Osteoblast (primary cell): Measurements from ENCODE around the gene RPS10. TPM values are rescaled to one million over a fixed set of nuclear protein-coding genes. Genes with fewer than 3 reads are reported as not detected.
A peak's percentile ranks its signal among the peaks of the same experiment; 100 is the strongest.

Experiments
- DNase-seq: peaks from one replicate; pipeline ENCODE4 v3.0.0; 2011; ENCODE audit warnings: low spot score, mixed read lengths; ENCODE audit not compliant: insufficient read length; ENCODE audit errors: missing footprints
- H2AFZ ChIP-seq: 2 replicates; pipeline ENCODE4 v1.6.0; 2011; ENCODE audit warnings: mild to moderate bottlenecking, low read length
- H3K27ac ChIP-seq: 2 replicates; pipeline ENCODE4 v1.5.1; 2011; ENCODE audit warnings: mild to moderate bottlenecking, low read depth, low read length, moderate library complexity
- H3K27me3 ChIP-seq: 2 replicates; pipeline ENCODE4 v1.6.0; 2012; ENCODE audit warnings: mild to moderate bottlenecking, control low read depth, inconsistent platforms, low read length, moderate library complexity; ENCODE audit not compliant: insufficient read depth
- H3K36me3 ChIP-seq: 2 replicates; pipeline ENCODE4 v1.5.1; 2011; ENCODE audit warnings: mild to moderate bottlenecking, low read length, control low read depth, moderate library complexity; ENCODE audit not compliant: insufficient read depth
- H3K4me1 ChIP-seq: 2 replicates; pipeline ENCODE4 v1.5.1; 2011; ENCODE audit warnings: mild to moderate bottlenecking, low read length, control low read depth, moderate library complexity; ENCODE audit not compliant: insufficient read depth
- H3K4me2 ChIP-seq: 2 replicates; pipeline ENCODE4 v1.6.0; 2011; ENCODE audit warnings: mild to moderate bottlenecking, low read length; ENCODE audit not compliant: insufficient read depth
- H3K4me3 ChIP-seq: fragments of 200-600 bp; sonication (generic); 3 replicates; pipeline ENCODE4 v1.5.1; 2012; ENCODE audit warnings: mild to moderate bottlenecking, low read length, inconsistent platforms; ENCODE audit not compliant: insufficient read depth
- H3K79me2 ChIP-seq: 2 replicates; pipeline ENCODE4 v1.6.0; 2012; ENCODE audit warnings: mild to moderate bottlenecking, low read length, control low read depth, inconsistent platforms; ENCODE audit not compliant: insufficient read depth
- H3K9me3 ChIP-seq: 2 replicates; pipeline ENCODE4 v1.5.1; 2011; ENCODE audit warnings: low read depth, low read length, control low read depth
- H4K20me1 ChIP-seq: 2 replicates; pipeline ENCODE4 v1.6.0; 2012; ENCODE audit warnings: mild to moderate bottlenecking, low read length, control low read depth; ENCODE audit not compliant: insufficient read depth
- CTCF ChIP-seq: IDR thresholded peaks from 2 replicates; pipeline ENCODE4 v1.5.1; 2011; ENCODE audit warnings: mild to moderate bottlenecking, low read depth, low read length, moderate library complexity; ENCODE audit errors: extremely low read depth
- total RNA-seq: library from RNA; depleted of rRNA; stranded (reverse); fragments of >200 nt; gene quantifications from 2 replicates; pipeline ENCODE4 v1.2.3, GENCODE V29; 2012

The RPS10 gene
- total RNA-seq, 1 donor, result 2,228 TPM

GRCh38 chr6:34465531-34466241, 39.8 kb upstream of the RPS10 start, which contains the start of gene PACSIN1:
TSS of gene PACSIN1 (plus strand) at chr6:34466076. CDS start at chr6:34526306, 60,230 bp downstream.
- Histone ChIP-seq H3K27ac (no peak within 1 kb of the TSS), H4K20me1 (no peaks in the 10 kb centered on the region), H3K36me3 (no peaks in the 10 kb centered on the region), H3K9me3 (no peaks in the 10 kb centered on the region), H2AFZ (no peak within 1 kb of the TSS), H3K4me1 (no peaks in the 10 kb centered on the region), H3K4me2 (peak within 1 kb of the TSS; percentile 40), H3K79me2 (no peaks in the 10 kb centered on the region), H3K27me3 (peaks cover 17% of the 10 kb centered on the region), H3K4me3 (peak within 1 kb of the TSS; percentile 46)
- TF ChIP-seq CTCF, result no peak
- DNase-seq, result peak; percentile 89

- Histone ChIP-seq H3K4me3 (no peak overlapping the region), H3K4me1 (no peaks in the 10 kb centered on the region), H2AFZ (no peak overlapping the region), H3K36me3 (no peaks in the 10 kb centered on the region), H3K9me3 (no peaks in the 10 kb centered on the region), H3K27me3 (peaks cover 17% of the 10 kb centered on the region), H3K79me2 (no peaks in the 10 kb centered on the region), H3K27ac (no peak overlapping the region), H3K4me2 (no peak overlapping the region), H4K20me1 (no peaks in the 10 kb centered on the region)
- no peak for TF ChIP-seq CTCF
- DNase-seq, result peak; percentile 78
These were observed 38.0 kb upstream of the RPS10 start for GRCh38 chr6:34463849-34464248.

GRCh38 chr6:34463299-34463698, 37.4 kb upstream of the RPS10 start:
- Histone ChIP-seq H3K79me2 (no peaks in the 10 kb centered on the region), H3K27ac (no peak overlapping the region), H3K4me2 (no peak overlapping the region), H3K27me3 (peaks cover 17% of the 10 kb centered on the region), H3K9me3 (no peaks in the 10 kb centered on the region), H3K4me3 (no peak overlapping the region), H3K36me3 (no peaks in the 10 kb centered on the region), H4K20me1 (no peaks in the 10 kb centered on the region), H3K4me1 (no peaks in the 10 kb centered on the region), H2AFZ (no peak overlapping the region)
- TF ChIP-seq CTCF, result no peak
- DNase-seq, result no peak

- TF ChIP-seq CTCF, result no peak
- Histone ChIP-seq H4K20me1 (no peaks in the 10 kb centered on the region), H3K4me2 (no peak overlapping the region), H3K27me3 (peaks cover 17% of the 10 kb centered on the region), H2AFZ (peak overlapping the region; percentile 18), H3K4me1 (no peaks in the 10 kb centered on the region), H3K9me3 (no peaks in the 10 kb centered on the region), H3K4me3 (no peak overlapping the region), H3K79me2 (no peaks in the 10 kb centered on the region), H3K27ac (no peak overlapping the region), H3K36me3 (no peaks in the 10 kb centered on the region)
- DNase-seq, result peak; percentile 88
These were observed 36.7 kb upstream of the RPS10 start for GRCh38 chr6:34462551-34462971.
